HFFc6 (cell line): ENCODE results near the gene TGFBR2. TPM values are rescaled to one million over a fixed set of nuclear protein-coding genes. Genes with fewer than 3 reads are reported as not detected.

Experiments used
- DNase-seq: peaks from one replicate; pipeline ENCODE4 v3.0.0-alpha.2; 2018
- H3K27ac Mint-ChIP-seq: 2 replicates; pipeline ENCODE4 v1.8.0; 2020; ENCODE audit warnings: mild to moderate bottlenecking, mixed read lengths
- H3K27me3 Mint-ChIP-seq: 2 replicates; pipeline ENCODE4 v1.8.0; 2021; ENCODE audit warnings: mild to moderate bottlenecking, moderate library complexity, mixed read lengths; ENCODE audit not compliant: insufficient read depth
- H3K36me3 Mint-ChIP-seq: 2 replicates; pipeline ENCODE4 v1.8.0; 2021; ENCODE audit warnings: low read depth, mixed read lengths
- H3K4me1 Mint-ChIP-seq: 2 replicates; pipeline ENCODE4 v1.8.0; 2020; ENCODE audit warnings: low read depth, mixed read lengths
- H3K4me3 Mint-ChIP-seq: 2 replicates; pipeline ENCODE4 v1.8.0; 2020; ENCODE audit warnings: mild to moderate bottlenecking, moderate library complexity, mixed read lengths
- H3K9me3 Mint-ChIP-seq: 2 replicates; pipeline ENCODE4 v1.8.0; 2020; ENCODE audit warnings: mild to moderate bottlenecking, mixed read lengths
- CTCF ChIP-seq: fragments of 200-600 bp; sonication (generic); IDR thresholded peaks from 2 replicates; pipeline ENCODE4 v1.5.0; 2021; ENCODE audit warnings: antibody characterized with exemption, mild to moderate bottlenecking
- total RNA-seq, 6 experiments: library from RNA; stranded (reverse); fragmentation: NEBNext Ultra II Directional; extraction: Animal tissue kit (Norgen Biotek cat#: 25700); gene quantifications; 2 replicates in 1 of 6; 3 replicates in 5 of 6; pipeline ENCODE4 v1.2.3, GENCODE V29; 2021

TGFBR2 gene
- total RNA-seq, 6 experiments from 2014 or later = 78.5 to 135 (median 118) TPM

- no peaks in the 10 kb centered on the region for H3K9me3 Mint-ChIP-seq
- no peak overlapping the region for H3K4me3 Mint-ChIP-seq
- TF ChIP-seq CTCF = peak; percentile 53
- peaks cover 46% of the 10 kb centered on the region for H3K36me3 Mint-ChIP-seq
- DNase-seq = peak; percentile 21
- no peaks in the 10 kb centered on the region; the same call in 1 of the 2 replicates for H3K27me3 Mint-ChIP-seq
- H3K27ac Mint-ChIP-seq = peak overlapping the region; percentile 1; the same call in 1 of the 2 replicates
- H3K4me1 Mint-ChIP-seq = peaks cover 77% of the 10 kb centered on the region
Measured at GRCh38 chr3:30628901-30629590, 22.6 kb downstream of the TGFBR2 start.

GRCh38 chr3:30629746-30630145 lies 23.3 kb downstream of the TGFBR2 start:
- Mint-ChIP-seq H3K4me3 (no peak overlapping the region), H3K27me3 (no peaks in the 10 kb centered on the region; the same call in 1 of the 2 replicates), H3K9me3 (no peaks in the 10 kb centered on the region), H3K36me3 (peaks cover 52% of the 10 kb centered on the region), H3K27ac (no peak overlapping the region), H3K4me1 (peaks cover 81% of the 10 kb centered on the region)
- TF ChIP-seq CTCF = no peak
- DNase-seq = no peak

- Mint-ChIP-seq H3K4me3 (no peak overlapping the region), H3K4me1 (peaks cover 81% of the 10 kb centered on the region), H3K27ac (peak overlapping the region; percentile 51), H3K36me3 (peaks cover 59% of the 10 kb centered on the region), H3K27me3 (no peaks in the 10 kb centered on the region; the same call in 1 of the 2 replicates), H3K9me3 (no peaks in the 10 kb centered on the region)
- DNase-seq = no peak
- no peak for TF ChIP-seq CTCF
Measured at GRCh38 chr3:30630238-30631030, 24.0 kb downstream of the TGFBR2 start.

- no peak for TF ChIP-seq CTCF
- Mint-ChIP-seq H3K27me3 (no peaks in the 10 kb centered on the region; the same call in 1 of the 2 replicates), H3K4me3 (no peak overlapping the region), H3K36me3 (peaks cover 63% of the 10 kb centered on the region), H3K9me3 (no peaks in the 10 kb centered on the region), H3K27ac (peak overlapping the region; percentile 52), H3K4me1 (peaks cover 77% of the 10 kb centered on the region)
- peak; percentile 32 for DNase-seq
Measured at GRCh38 chr3:30631243-30631904, 25.0 kb downstream of the TGFBR2 start.

- Mint-ChIP-seq H3K4me3 (no peak overlapping the region), H3K27me3 (no peaks in the 10 kb centered on the region; the same call in 1 of the 2 replicates), H3K36me3 (peaks cover 64% of the 10 kb centered on the region), H3K9me3 (no peaks in the 10 kb centered on the region), H3K4me1 (peaks cover 70% of the 10 kb centered on the region), H3K27ac (peak overlapping the region; percentile 23; the same call in 1 of the 2 replicates)
- DNase-seq = no peak
- no peak for TF ChIP-seq CTCF
Measured at GRCh38 chr3:30632065-30632464, 25.7 kb downstream of the TGFBR2 start.
